GM12865 (cell line): Measurements from ENCODE around the gene RBM34.

Experiments
- DNase-seq: peaks from one replicate; pipeline ENCODE4 v3.0.0; 2010; ENCODE audit warnings: low read depth
- H3K4me3 ChIP-seq: 2 replicates; pipeline ENCODE4 v1.5.1; 2011; ENCODE audit warnings: mild to moderate bottlenecking, low read depth, low read length, control low read depth
- TF ChIP-seq, protein P1 (sequence below): IDR thresholded peaks from 2 replicates; pipeline ENCODE4 v1.5.1; 2011; ENCODE audit warnings: low read length, control low read depth, low read depth, inconsistent platforms; ENCODE audit not compliant: insufficient read depth; ENCODE audit errors: missing control alignments

RBM34 gene

DNA sequence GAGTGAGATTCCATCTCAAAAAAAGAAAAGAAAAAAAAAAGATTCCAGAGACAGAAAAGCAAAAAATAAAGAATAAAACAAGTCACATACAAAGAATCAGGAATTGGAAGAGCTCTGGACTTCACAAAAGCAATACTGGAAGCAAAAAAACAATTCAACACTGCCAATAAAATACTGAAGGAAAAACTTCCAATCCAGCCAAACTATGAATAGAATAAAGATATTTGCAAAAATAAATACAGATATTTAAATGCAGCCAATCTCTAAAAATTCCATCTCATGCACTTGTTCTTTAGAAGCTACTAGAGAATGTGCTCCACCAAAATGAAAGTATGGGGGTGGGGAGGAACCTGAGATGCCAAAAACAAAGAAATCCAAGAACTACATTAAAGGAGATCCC is 29.4 kb upstream of the RBM34 start:
- DNase-seq, result no peak
- TF ChIP-seq, protein P1, sequence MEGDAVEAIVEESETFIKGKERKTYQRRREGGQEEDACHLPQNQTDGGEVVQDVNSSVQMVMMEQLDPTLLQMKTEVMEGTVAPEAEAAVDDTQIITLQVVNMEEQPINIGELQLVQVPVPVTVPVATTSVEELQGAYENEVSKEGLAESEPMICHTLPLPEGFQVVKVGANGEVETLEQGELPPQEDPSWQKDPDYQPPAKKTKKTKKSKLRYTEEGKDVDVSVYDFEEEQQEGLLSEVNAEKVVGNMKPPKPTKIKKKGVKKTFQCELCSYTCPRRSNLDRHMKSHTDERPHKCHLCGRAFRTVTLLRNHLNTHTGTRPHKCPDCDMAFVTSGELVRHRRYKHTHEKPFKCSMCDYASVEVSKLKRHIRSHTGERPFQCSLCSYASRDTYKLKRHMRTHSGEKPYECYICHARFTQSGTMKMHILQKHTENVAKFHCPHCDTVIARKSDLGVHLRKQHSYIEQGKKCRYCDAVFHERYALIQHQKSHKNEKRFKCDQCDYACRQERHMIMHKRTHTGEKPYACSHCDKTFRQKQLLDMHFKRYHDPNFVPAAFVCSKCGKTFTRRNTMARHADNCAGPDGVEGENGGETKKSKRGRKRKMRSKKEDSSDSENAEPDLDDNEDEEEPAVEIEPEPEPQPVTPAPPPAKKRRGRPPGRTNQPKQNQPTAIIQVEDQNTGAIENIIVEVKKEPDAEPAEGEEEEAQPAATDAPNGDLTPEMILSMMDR, result no peak
- H3K4me3 ChIP-seq, result no peak overlapping the region

DNA sequence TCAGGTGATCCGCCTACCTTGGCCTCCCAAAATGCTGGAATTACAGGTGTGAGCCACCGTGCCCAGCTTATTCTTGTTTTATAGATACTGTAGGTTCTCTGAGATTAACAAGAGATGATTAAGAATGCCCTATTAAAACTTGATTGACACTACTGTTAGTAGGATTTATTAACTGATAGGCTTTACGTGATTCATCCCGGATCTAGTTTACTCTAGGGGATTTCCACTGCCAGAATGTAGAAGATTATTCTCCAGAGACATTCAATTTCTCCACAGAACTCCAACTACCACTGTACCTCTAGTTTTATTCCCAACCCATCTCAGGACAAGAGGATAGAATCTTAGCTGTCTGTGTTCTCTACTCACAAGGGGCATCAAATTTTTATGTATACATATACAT is 26.3 kb upstream of the RBM34 start:
- H3K4me3 ChIP-seq, result no peak overlapping the region
- no peak for DNase-seq
- TF ChIP-seq, protein P1, result no peak

DNA sequence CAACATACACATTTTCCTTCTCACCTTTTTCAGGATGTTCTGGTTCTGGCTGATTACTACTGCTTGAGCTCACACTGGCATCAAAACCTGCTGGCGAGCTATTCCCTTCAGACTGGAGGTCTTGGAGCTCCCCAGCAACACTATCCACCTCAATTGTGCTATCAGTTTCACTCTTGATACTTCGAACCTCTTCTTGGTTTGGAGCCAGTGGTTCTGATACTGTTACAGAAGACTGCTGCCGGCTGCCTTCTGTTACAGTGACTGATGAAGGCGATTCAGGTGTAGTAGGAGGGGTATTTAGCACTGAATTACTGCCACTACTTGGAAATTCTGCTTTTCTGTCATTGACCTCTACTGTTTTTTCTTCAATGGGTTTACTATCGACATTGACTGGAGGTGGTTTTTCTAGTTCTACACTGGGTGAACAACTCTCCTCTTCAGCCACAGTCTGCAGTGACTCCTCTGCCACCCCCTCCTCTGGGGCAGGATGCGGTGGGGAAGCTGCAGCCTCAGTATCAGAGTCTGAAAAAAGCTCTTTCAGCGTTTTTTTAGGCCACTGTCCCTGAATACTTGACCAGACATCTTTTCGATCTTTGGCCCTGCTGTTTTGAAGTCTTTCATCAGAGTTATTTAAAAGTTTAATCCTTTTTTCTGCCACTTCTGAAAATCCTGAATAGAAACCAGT is 20.7 kb upstream of the RBM34 start:
- H3K4me3 ChIP-seq, result no peak overlapping the region
- no peak for DNase-seq
- TF ChIP-seq, protein P1, result no peak

DNA sequence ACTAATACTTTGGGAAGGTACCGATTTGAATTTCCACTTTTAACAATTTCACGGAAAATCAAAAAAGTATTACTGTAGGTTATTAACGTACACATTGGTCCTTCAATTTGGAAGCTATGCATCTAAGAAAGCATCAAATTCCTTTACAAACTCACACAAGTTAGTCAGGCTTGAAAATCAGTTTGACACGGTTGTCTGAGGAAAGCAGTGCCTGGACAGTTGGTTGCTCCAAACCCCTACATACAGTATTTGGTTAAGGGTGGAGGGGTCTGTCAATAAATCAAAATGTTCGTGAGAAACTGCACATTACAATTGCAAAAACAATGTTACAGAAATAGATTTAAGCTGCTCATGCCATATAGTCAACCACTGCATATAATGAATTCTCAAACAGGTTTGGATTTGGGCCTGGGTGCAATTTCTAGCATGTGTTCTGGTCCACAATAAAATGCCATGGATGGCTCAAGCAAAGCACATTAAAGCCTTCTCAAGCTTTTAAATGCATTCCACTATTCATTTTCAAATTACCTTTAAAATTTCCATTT is 19.9 kb upstream of the RBM34 start:
- no peak for DNase-seq
- no peak overlapping the region for H3K4me3 ChIP-seq
- TF ChIP-seq, protein P1, result no peak

DNA sequence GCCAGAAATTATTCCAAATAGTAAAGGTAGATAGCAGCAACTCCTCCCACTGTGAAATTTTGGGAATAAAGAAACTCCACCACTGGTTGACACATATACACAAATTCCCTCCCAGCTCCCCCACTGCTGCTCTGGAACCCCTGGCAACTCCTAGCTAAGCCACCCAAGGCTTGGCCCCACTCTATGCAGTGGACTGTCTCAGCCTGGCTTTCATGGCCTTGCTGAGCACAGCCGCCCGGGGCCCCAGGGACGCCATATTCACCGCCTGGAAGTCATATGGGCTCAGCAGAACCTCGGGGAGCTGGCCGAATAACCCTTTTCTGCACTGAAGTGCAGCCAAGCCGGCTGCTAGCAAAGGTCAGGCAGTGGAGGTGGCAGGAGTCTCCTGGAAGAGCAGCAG is 15.4 kb upstream of the RBM34 start:
- TF ChIP-seq, protein P1, result no peak
- DNase-seq, result no peak
- H3K4me3 ChIP-seq, result no peak overlapping the region

DNA sequence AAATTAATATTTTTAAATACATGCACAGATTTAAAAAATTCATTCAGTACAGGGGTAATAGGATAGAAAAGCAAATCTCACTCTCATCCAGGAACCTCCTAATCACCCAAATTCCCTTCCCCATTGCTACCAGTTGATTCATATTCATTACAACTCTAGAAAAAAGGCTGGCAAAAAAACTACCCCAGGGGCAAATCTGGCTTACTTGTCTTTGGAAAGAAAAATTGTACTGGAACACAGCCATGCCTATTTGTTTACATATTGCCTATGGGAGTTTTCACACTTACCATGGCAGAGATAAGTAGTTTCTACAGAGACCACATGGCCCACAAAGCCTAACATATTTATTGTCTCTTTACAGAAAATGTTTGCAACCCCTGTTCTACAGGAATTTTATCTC is 8.9 kb upstream of the RBM34 start:
- H3K4me3 ChIP-seq, result no peak overlapping the region
- TF ChIP-seq, protein P1, result no peak
- DNase-seq, result no peak

DNA sequence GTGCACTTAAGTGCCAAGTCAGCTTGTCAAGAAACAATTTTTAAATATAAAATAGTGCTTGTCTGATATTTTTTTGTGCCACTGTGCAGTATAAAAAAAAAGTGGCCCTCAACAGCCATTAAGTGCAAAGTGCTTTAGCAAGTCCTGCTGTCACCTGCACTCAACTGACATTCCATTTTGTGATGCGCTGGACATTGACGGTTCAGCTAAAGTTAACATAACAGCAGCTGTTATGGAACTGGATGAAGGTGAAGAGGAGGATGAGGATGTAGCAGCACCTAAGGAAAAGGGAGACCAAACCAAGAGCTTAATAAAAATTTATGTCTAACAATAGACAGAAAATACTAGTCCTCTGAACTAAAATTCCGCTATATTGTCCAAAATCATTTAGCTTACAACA is 7.3 kb upstream of the RBM34 start:
- DNase-seq, result no peak

More for the DNA sequence above, 7.3 kb upstream of the RBM34 start:
- TF ChIP-seq, protein P1, result no peak
- no peak overlapping the region for H3K4me3 ChIP-seq
